ENCODE measurements around the gene WDR93.
A peak's percentile ranks its signal among the peaks of the same experiment; 100 is the strongest.

WDR93 gene

GRCh38 chr15:89760303-89761008, 69.8 kb downstream of the WDR93 start:
- Histone ChIP-seq H3K9me3 (ENCODE audit: control insufficient read depth, insufficient read depth, low read depth, low read length) (no peaks in the 10 kb centered on the region; the same call in 1 of the 2 replicates), H3K27me3 (ENCODE audit: control insufficient read depth, insufficient read depth, low read length) (peaks cover 12% of the 10 kb centered on the region; the same call in 1 of the 2 replicates), H3K4me3 (ENCODE audit: low read depth, low read length) (peak overlapping the region; percentile 45), H3K27ac (ENCODE audit: low read depth, low read length) (no peak overlapping the region), H3K36me3 (ENCODE audit: control insufficient read depth, insufficient read depth, low read length) (no peaks in the 10 kb centered on the region), H3K9ac (ENCODE audit: low read length) (peak overlapping the region; percentile 48), H3K4me1 (ENCODE audit: control insufficient read depth, insufficient read depth, low read length) (peaks cover 21% of the 10 kb centered on the region; the same call in 1 of the 2 replicates)

GRCh38 chr15:89761009-89761831, 70.6 kb downstream of the WDR93 start:
- H3K4me3 ChIP-seq (ENCODE audit: low read depth, low read length) = no peak overlapping the region
- peaks cover 21% of the 10 kb centered on the region; the same call in 1 of the 2 replicates for H3K4me1 ChIP-seq (ENCODE audit: control insufficient read depth, insufficient read depth, low read length)
- no peak overlapping the region for H3K27ac ChIP-seq (ENCODE audit: low read depth, low read length)
- peaks cover 8% of the 10 kb centered on the region; the same call in 1 of the 2 replicates for H3K27me3 ChIP-seq (ENCODE audit: control insufficient read depth, insufficient read depth, low read length)
- no peak overlapping the region for H3K9ac ChIP-seq (ENCODE audit: low read length)
- no peaks in the 10 kb centered on the region for H3K36me3 ChIP-seq (ENCODE audit: control insufficient read depth, insufficient read depth, low read length)
- no peaks in the 10 kb centered on the region; the same call in 1 of the 2 replicates for H3K9me3 ChIP-seq (ENCODE audit: control insufficient read depth, insufficient read depth, low read depth, low read length)

- Histone ChIP-seq H3K9me3 (ENCODE audit: control insufficient read depth, insufficient read depth, low read depth, low read length) (no peaks in the 10 kb centered on the region; the same call in 1 of the 2 replicates), H3K4me3 (ENCODE audit: low read depth, low read length) (no peak overlapping the region), H3K27me3 (ENCODE audit: control insufficient read depth, insufficient read depth, low read length) (peaks cover 8% of the 10 kb centered on the region; the same call in 1 of the 2 replicates), H3K4me1 (ENCODE audit: control insufficient read depth, insufficient read depth, low read length) (peaks cover 21% of the 10 kb centered on the region; the same call in 1 of the 2 replicates), H3K9ac (ENCODE audit: low read length) (no peak overlapping the region), H3K27ac (ENCODE audit: low read depth, low read length) (no peak overlapping the region), H3K36me3 (ENCODE audit: control insufficient read depth, insufficient read depth, low read length) (no peaks in the 10 kb centered on the region)
Measured at GRCh38 chr15:89761929-89762328, 71.3 kb downstream of the WDR93 start.

- H3K4me1 ChIP-seq (ENCODE audit: control insufficient read depth, insufficient read depth, low read length) = peaks cover 7% of the 10 kb centered on the region; the same call in 1 of the 2 replicates
- no peak overlapping the region for H3K9ac ChIP-seq (ENCODE audit: low read length)
- H3K4me3 ChIP-seq (ENCODE audit: low read depth, low read length) = no peak overlapping the region
- H3K36me3 ChIP-seq (ENCODE audit: control insufficient read depth, insufficient read depth, low read length) = no peaks in the 10 kb centered on the region
- no peaks in the 10 kb centered on the region; the same call in 1 of the 2 replicates for H3K9me3 ChIP-seq (ENCODE audit: control insufficient read depth, insufficient read depth, low read depth, low read length)
- no peak overlapping the region for H3K27ac ChIP-seq (ENCODE audit: low read depth, low read length)
- H3K27me3 ChIP-seq (ENCODE audit: control insufficient read depth, insufficient read depth, low read length) = peaks cover 5% of the 10 kb centered on the region; the same call in 1 of the 2 replicates
Measured at GRCh38 chr15:89765694-89766093, 75.1 kb downstream of the WDR93 start.

- Histone ChIP-seq H3K9ac (ENCODE audit: low read length) (no peak overlapping the region), H3K27me3 (ENCODE audit: control insufficient read depth, insufficient read depth, low read length) (peaks cover 5% of the 10 kb centered on the region; the same call in 1 of the 2 replicates), H3K4me1 (ENCODE audit: control insufficient read depth, insufficient read depth, low read length) (peaks cover 5% of the 10 kb centered on the region; the same call in 1 of the 2 replicates), H3K27ac (ENCODE audit: low read depth, low read length) (no peak overlapping the region), H3K36me3 (ENCODE audit: control insufficient read depth, insufficient read depth, low read length) (no peaks in the 10 kb centered on the region), H3K4me3 (ENCODE audit: low read depth, low read length) (no peak overlapping the region), H3K9me3 (ENCODE audit: control insufficient read depth, insufficient read depth, low read depth, low read length) (no peaks in the 10 kb centered on the region; the same call in 1 of the 2 replicates)
Measured at GRCh38 chr15:89766357-89767311, 76.0 kb downstream of the WDR93 start.

- no peak overlapping the region for H3K9ac ChIP-seq (ENCODE audit: low read length)
- peaks cover 5% of the 10 kb centered on the region; the same call in 1 of the 2 replicates for H3K4me1 ChIP-seq (ENCODE audit: control insufficient read depth, insufficient read depth, low read length)
- no peak overlapping the region for H3K27ac ChIP-seq (ENCODE audit: low read depth, low read length)
Measured at GRCh38 chr15:89767411-89767915, 76.9 kb downstream of the WDR93 start.

GRCh38 chr15:89768071-89768500, 77.5 kb downstream of the WDR93 start:
- H3K27ac ChIP-seq (ENCODE audit: low read depth, low read length) = no peak overlapping the region
- H3K36me3 ChIP-seq (ENCODE audit: control insufficient read depth, insufficient read depth, low read length) = no peaks in the 10 kb centered on the region
- H3K27me3 ChIP-seq (ENCODE audit: control insufficient read depth, insufficient read depth, low read length) = peaks cover 5% of the 10 kb centered on the region; the same call in 1 of the 2 replicates
- no peaks in the 10 kb centered on the region; the same call in 1 of the 2 replicates for H3K9me3 ChIP-seq (ENCODE audit: control insufficient read depth, insufficient read depth, low read depth, low read length)
- peaks cover 5% of the 10 kb centered on the region; the same call in 1 of the 2 replicates for H3K4me1 ChIP-seq (ENCODE audit: control insufficient read depth, insufficient read depth, low read length)
- no peak overlapping the region for H3K9ac ChIP-seq (ENCODE audit: low read length)
- no peak overlapping the region for H3K4me3 ChIP-seq (ENCODE audit: low read depth, low read length)

More at GRCh38 chr15:89767411-89767915, 76.9 kb downstream of the WDR93 start:
- Histone ChIP-seq H3K4me3 (ENCODE audit: low read depth, low read length) (no peak overlapping the region), H3K27me3 (ENCODE audit: control insufficient read depth, insufficient read depth, low read length) (peaks cover 5% of the 10 kb centered on the region; the same call in 1 of the 2 replicates), H3K9me3 (ENCODE audit: control insufficient read depth, insufficient read depth, low read depth, low read length) (no peaks in the 10 kb centered on the region; the same call in 1 of the 2 replicates), H3K36me3 (ENCODE audit: control insufficient read depth, insufficient read depth, low read length) (no peaks in the 10 kb centered on the region)

GRCh38 chr15:89769366-89769765, 78.8 kb downstream of the WDR93 start:
- peaks cover 5% of the 10 kb centered on the region; the same call in 1 of the 2 replicates for H3K4me1 ChIP-seq (ENCODE audit: control insufficient read depth, insufficient read depth, low read length)
- H3K27me3 ChIP-seq (ENCODE audit: control insufficient read depth, insufficient read depth, low read length) = peaks cover 9% of the 10 kb centered on the region; the same call in 1 of the 2 replicates
- no peak overlapping the region for H3K4me3 ChIP-seq (ENCODE audit: low read depth, low read length)
- H3K27ac ChIP-seq (ENCODE audit: low read depth, low read length) = no peak overlapping the region
- H3K9me3 ChIP-seq (ENCODE audit: control insufficient read depth, insufficient read depth, low read depth, low read length) = no peaks in the 10 kb centered on the region
- no peak overlapping the region for H3K9ac ChIP-seq (ENCODE audit: low read length)
- H3K36me3 ChIP-seq (ENCODE audit: control insufficient read depth, insufficient read depth, low read length) = no peaks in the 10 kb centered on the region

- no peaks in the 10 kb centered on the region for H3K36me3 ChIP-seq (ENCODE audit: control insufficient read depth, insufficient read depth, low read length)
- H3K9me3 ChIP-seq (ENCODE audit: control insufficient read depth, insufficient read depth, low read depth, low read length) = no peaks in the 10 kb centered on the region
- peaks cover 5% of the 10 kb centered on the region; the same call in 1 of the 2 replicates for H3K4me1 ChIP-seq (ENCODE audit: control insufficient read depth, insufficient read depth, low read length)
- no peak overlapping the region for H3K4me3 ChIP-seq (ENCODE audit: low read depth, low read length)
- no peak overlapping the region for H3K27ac ChIP-seq (ENCODE audit: low read depth, low read length)
- H3K9ac ChIP-seq (ENCODE audit: low read length) = no peak overlapping the region
- peaks cover 14% of the 10 kb centered on the region; the same call in 1 of the 2 replicates for H3K27me3 ChIP-seq (ENCODE audit: control insufficient read depth, insufficient read depth, low read length)
Measured at GRCh38 chr15:89770041-89770440, 79.4 kb downstream of the WDR93 start.

All from HUES6 (cell line).